CD4-positive, alpha-beta T cell treated with Interleukin-10 for 1 hour (primary cell): Measurements from ENCODE around the gene IREB2.
A peak's percentile ranks its signal among the peaks of the same experiment; 100 is the strongest.
"Not testable (repeated sequence)": the region's sequence is repeated elsewhere in the genome, so short reads cannot be mapped to it uniquely, and the experiment has no call there.

Experiments
- DNase-seq: peaks from one replicate; pipeline ENCODE4 v3.0.0-alpha.2; 2020

Gene IREB2

GRCh38 chr15:78437762-78438618 lies at the start of gene IREB2:
TSS of gene IREB2 (plus strand) at chr15:78438216. CDS start at chr15:78438338, 122 bp downstream.
- peak; percentile 99 for DNase-seq

- DNase-seq, result no peak
Observed at GRCh38 chr15:78388865-78389264, 49.2 kb upstream of the IREB2 start.

GRCh38 chr15:78389322-78389721 lies 48.7 kb upstream of the IREB2 start:
- DNase-seq, result no peak

GRCh38 chr15:78389738-78390137 lies 48.3 kb upstream of the IREB2 start:
- DNase-seq, result no peak

- DNase-seq, result no peak
Observed at GRCh38 chr15:78390242-78390641, 47.8 kb upstream of the IREB2 start.

- no peak for DNase-seq
Observed at GRCh38 chr15:78390826-78391225, 47.2 kb upstream of the IREB2 start.

- no peak for DNase-seq
Observed at GRCh38 chr15:78391781-78392180, 46.2 kb upstream of the IREB2 start.

- DNase-seq, result no peak
Observed at GRCh38 chr15:78392430-78392829, 45.6 kb upstream of the IREB2 start.

GRCh38 chr15:78393137-78393536 lies 44.9 kb upstream of the IREB2 start:
- no peak for DNase-seq

DNA sequence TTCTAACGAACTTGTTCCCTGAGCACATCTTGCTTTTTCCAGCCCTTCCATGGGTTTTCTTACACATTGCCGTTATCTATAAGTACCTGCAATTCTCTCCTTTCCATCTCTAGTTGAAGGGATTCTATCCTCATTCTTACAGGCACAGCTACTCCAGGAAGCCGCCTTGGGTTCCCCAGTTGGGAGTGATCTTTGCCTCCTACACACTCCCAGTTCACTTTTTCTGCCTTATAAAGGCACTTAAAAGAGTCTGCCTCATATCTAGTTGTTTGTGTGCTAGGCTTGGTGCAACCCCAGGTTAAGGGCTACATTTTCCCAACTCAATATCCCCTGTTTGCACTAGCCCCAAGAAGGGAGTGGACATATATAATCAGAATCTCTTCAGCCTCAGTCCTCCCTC lies 44.0 kb upstream of the IREB2 start:
- no peak for DNase-seq

DNA sequence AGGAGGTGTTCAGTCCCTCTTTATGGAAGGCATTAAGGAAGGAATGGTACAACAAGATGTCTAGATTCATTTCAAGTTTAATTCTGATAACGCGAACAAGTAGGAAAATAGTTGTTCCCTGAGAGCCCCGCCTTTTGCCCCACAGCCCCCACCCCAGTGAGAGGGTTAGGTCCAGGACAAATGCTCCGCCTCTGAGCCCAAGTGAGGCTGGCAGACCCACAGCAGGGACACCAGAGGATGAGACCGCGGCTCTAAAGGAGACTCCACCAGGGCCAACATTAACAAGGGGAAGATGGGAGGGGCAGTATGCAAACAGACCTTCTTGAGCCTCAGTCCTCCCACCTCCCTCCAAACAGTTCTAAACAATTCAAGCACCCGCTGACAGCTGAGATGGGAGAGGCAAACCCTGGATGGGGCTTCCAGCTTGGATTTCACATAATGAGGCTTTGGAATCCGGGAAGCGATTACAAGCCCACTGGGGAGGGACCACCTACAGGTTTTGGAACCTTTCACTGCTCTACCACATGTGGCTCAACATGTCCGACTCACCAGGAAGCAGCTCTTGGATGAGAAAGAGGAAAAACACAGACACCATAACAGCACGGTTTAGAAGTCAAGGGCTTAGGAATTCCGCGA lies 42.9 kb upstream of the IREB2 start:
- DNase-seq, result no peak

DNA sequence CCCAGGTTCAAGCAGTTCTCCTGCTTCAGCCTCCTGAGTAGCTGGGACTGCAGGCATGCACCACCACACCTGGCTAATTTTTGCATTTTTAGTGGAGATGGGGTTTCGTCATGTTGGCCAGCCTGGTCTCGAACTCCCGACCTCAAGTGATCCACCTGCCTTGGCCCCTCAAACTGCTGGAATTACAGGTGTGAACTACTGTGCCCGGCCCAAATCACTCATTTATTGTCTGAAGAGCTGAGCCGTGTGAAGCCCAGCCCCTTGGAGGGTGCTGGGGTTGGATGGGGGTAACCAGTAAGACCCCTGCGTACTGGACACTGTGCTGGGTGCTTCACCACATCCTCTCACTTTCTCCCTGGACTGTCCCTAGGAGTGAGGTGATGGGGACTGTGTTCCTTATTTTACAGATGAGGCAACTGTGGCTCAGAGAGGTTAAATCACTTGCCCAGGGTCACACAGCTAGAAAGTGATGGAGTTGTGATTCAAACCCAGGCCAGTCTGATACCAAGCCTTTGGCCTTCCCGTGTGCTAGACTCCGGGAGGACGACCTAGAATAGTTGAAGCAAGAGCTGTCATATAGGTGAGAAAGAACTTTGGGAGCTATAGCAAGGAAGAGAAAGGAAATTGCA lies 41.7 kb upstream of the IREB2 start:
- no peak for DNase-seq

DNA sequence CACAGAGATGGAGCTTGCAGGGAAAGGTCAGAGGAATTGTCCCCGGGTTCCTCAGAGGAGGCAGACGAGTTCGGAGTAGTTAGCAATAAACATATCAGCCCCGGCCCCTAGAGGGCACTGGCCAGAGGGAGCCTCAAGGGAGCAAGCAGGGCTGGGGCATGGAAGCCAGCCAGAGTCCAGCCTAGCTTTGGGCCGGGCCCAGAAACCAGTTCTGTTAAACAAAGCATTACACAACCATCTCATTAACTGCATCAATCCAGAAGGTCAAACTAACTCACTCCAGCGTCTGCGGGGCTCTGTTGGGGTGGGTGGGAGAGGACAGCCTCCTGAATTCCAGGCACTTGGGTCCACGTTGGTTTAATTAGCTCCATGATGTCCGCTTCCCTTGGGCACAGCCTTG lies 41.0 kb upstream of the IREB2 start:
- no peak for DNase-seq

DNA sequence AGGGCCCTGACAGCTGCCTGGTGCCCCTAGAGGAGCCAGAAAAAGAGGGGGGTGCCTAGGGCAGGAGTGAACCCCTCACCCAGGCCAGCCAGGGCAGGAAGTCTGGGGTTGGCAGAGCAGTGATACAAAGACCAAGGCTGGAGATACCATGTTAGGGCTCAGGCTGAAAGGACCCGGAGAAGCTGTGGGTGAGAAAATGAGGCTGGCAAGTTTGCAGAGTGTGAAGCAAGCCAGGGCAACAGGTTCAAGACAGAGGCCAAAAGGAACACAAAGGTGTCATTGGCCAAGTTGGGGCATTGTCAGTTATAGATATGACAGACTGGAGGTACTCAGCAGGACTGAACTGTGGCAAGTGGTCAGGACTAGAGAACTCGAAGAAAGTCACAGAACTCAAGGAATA lies 40.6 kb upstream of the IREB2 start:
- no peak for DNase-seq

- no peak for DNase-seq
Observed at GRCh38 chr15:78398076-78398825, 39.8 kb upstream of the IREB2 start.

DNA sequence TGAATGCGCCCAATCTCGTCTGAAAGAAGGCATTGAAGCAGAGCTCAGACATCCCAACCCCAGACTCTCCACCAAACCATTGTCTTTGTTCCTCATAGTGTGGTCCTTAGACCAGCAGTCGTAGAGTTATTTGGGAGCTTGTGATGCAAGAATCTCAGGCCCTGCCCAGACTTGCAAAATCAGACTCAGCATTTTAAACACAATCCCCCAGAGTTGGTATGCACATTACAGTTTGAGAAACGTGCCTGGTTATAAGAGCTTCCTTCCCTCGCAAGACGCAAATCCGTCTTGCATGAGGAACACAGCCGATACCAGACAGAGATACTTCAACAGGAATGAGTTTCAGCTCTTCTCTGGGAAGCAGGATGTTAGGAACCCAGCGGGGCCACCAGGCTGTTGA lies 38.9 kb upstream of the IREB2 start:
- no peak for DNase-seq

DNA sequence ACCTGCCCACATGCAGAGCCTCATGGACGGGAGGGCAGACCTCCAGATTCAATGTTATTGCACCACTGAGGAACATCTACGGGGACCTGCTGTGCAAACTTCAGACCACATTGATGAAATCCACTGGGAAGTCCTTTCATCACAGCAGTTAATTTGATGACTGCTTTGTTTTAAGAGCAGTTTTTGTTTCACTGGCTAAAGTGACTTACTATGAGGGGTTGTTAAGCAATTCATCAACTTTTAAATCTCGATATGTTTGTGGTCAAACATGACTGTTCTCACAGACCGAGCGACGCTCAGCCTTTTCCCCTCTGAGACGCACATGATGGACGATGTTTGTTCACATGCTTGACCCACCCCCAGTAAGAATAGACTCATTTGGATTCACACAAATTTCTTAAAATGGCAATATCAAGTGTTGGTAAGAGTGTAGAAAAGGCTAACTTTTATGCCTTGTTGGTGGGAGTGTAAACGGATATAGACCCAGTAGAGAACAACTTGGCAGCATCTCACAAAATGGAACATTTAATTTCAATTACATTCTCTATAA lies 35.9 kb upstream of the IREB2 start:
- no peak for DNase-seq

GRCh38 chr15:78404125-78404524 lies 33.9 kb upstream of the IREB2 start:
- no peak for DNase-seq

DNA sequence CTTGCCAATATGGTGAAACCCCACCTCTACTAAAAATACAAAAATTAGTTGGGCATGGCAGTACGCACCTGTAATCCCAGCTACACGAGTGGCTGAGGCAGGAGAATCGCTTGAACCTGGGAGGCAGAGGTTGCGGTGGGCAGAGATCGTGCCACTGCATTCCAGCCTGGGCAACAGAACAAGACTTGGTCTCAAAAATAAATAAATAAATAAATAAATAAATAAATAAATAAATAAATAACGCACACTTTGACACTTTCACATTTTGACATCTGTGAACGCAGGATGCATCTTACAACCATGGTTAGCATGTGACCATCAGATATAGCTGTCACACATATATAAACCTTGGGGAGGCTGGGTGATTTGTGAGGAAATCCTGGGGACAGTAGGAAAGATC lies 33.2 kb upstream of the IREB2 start:
- not testable (repeated sequence) for DNase-seq

GRCh38 chr15:78405336-78405924 lies 32.6 kb upstream of the IREB2 start:
- DNase-seq, result no peak

DNA sequence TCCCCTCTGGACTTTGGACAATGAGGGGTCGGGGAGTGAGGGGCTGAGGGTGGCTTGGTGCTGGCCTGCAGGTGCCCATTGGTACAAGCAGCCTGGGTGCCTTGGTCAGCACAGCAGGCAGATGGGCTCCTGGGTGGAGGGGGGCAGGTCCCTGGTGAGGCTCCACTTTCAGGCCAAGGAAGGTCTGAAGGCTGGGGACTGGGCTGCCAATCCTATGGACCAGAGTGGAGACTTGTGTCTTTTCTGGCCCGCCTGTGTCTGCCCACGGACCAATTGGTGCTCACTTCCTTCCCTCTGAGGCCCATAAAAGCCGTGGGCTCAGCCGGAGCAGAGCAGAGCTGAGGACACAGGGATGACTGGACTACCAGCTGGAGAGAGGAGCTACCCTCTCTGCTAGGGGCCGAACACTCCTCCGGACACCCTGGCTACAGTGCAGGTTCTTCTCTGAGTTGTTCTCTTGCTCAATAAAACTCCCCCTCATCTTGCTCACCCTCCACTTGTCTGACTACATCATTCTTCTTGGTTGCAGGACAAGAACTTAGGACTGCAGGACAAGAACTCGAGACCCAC lies 31.9 kb upstream of the IREB2 start:
- DNase-seq, result no peak
